ENCODE data around the gene NF2. TPM values are rescaled to one million over a fixed set of nuclear protein-coding genes. Genes with fewer than 3 reads are reported as not detected.

Gene NF2
- total and polyA plus RNA-seq, 10 of the 15 experiments (the other 5 are each of a cell fraction or from before 2014, with no cell fraction given) = 2.2 to 49.8 (median 22.5) TPM

- WGBS (ENCODE audit: insufficient coverage, insufficient replicate concordance, low lambda C conversion rate, missing lambda C conversion rate) = 57% methylated on average over 10 of the region's 10 CpGs
- Histone ChIP-seq H3K27ac (ENCODE audit: control insufficient read depth, insufficient read depth) (no peak overlapping the region), H3K36me3 (ENCODE audit: control insufficient read depth in 2 of 2, insufficient read depth in 2 of 2, low read length in 1 of 2) (no peaks in the 10 kb centered on the region), H3K4me2 (ENCODE audit: control insufficient read depth, insufficient read depth) (no peak overlapping the region), H2AFZ (ENCODE audit: control insufficient read depth, low read depth, low read length) (no peak overlapping the region), H3K4me3 (no peak overlapping the region), H4K20me1 (ENCODE audit: control insufficient read depth, insufficient read depth) (no peaks in the 10 kb centered on the region), H3K9ac (ENCODE audit: control insufficient read depth, insufficient read depth, low read length) (no peak overlapping the region), H3K4me1 (ENCODE audit: control insufficient read depth, insufficient read depth, low read length) (no peaks in the 10 kb centered on the region), H3K9me3 (replicated peaks; ENCODE audit: control insufficient read depth, insufficient read depth, low read length) (no peaks in the 10 kb centered on the region; the same call in 2 of the 3 replicates), H3K79me2 (ENCODE audit: control insufficient read depth, insufficient read depth, low read length) (no peaks in the 10 kb centered on the region), H3K27me3 (replicated peaks in 1 of 2; ENCODE audit: control insufficient read depth in 2 of 2, insufficient read depth in 2 of 2, low read length in 1 of 2) (no peaks in the 10 kb centered on the region)
- ATAC-seq (no peak), FAIRE-seq (no peak), DNase-seq (ENCODE audit: low read depth, low spot score) (no peak)
- TF ChIP-seq CHD2 (IDR thresholded peaks at IDR 0.05; ENCODE audit: borderline replicate concordance, low read depth, low read length) (no peak), BCLAF1 (IDR thresholded peaks at IDR 0.05) (no peak), TCF7 (IDR thresholded peaks at IDR 0.05; ENCODE audit: borderline replicate concordance) (no peak), EZH2 (IDR thresholded peaks at IDR 0.05; ENCODE audit: borderline replicate concordance, control insufficient read depth, low read depth, low read length) (no peak), ZBTB33 (IDR thresholded peaks at IDR 0.05) (no peak), POU2F2 (IDR thresholded peaks at IDR 0.05; ENCODE audit: borderline replicate concordance, low read depth, low read length) (no peak), ASH2L (IDR thresholded peaks at IDR 0.05; ENCODE audit: borderline replicate concordance, low read depth) (no peak), ZNF622 (IDR thresholded peaks at IDR 0.05) (no peak), NFIC (IDR thresholded peaks at IDR 0.05; ENCODE audit: low read depth, low read length) (no peak), MEF2B (IDR thresholded peaks at IDR 0.05; ENCODE audit: partially characterized antibody, poor library complexity, severe bottlenecking) (no peak), EED (IDR thresholded peaks at IDR 0.05; ENCODE audit: low read depth) (no peak), NFXL1 (IDR thresholded peaks at IDR 0.05; ENCODE audit: borderline replicate concordance) (no peak), IRF3 (IDR thresholded peaks at IDR 0.05) (no peak)
- TF ChIP-seq, protein P1, sequence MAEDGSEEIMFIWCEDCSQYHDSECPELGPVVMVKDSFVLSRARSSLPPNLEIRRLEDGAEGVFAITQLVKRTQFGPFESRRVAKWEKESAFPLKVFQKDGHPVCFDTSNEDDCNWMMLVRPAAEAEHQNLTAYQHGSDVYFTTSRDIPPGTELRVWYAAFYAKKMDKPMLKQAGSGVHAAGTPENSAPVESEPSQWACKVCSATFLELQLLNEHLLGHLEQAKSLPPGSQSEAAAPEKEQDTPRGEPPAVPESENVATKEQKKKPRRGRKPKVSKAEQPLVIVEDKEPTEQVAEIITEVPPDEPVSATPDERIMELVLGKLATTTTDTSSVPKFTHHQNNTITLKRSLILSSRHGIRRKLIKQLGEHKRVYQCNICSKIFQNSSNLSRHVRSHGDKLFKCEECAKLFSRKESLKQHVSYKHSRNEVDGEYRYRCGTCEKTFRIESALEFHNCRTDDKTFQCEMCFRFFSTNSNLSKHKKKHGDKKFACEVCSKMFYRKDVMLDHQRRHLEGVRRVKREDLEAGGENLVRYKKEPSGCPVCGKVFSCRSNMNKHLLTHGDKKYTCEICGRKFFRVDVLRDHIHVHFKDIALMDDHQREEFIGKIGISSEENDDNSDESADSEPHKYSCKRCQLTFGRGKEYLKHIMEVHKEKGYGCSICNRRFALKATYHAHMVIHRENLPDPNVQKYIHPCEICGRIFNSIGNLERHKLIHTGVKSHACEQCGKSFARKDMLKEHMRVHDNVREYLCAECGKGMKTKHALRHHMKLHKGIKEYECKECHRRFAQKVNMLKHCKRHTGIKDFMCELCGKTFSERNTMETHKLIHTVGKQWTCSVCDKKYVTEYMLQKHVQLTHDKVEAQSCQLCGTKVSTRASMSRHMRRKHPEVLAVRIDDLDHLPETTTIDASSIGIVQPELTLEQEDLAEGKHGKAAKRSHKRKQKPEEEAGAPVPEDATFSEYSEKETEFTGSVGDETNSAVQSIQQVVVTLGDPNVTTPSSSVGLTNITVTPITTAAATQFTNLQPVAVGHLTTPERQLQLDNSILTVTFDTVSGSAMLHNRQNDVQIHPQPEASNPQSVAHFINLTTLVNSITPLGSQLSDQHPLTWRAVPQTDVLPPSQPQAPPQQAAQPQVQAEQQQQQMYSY (CRISPR knock-in tag; IDR thresholded peaks at IDR 0.05) = no peak
- no TSS peak for BruUV-seq (replicated peaks)
- in situ Hi-C loops (cut with MboI) = no loop called here
- POLR2A ChIA-PET = interaction anchor here (0.8 kb wide), 1 partner anchor 185 kb away, joined by 3 read pairs; no protein-coding TSS in a partner anchor
- intact Hi-C loops (cut with micrococcal nuclease; ENCODE audit: unreplicated experiment) = no loop called here
- RAD21 ChIA-PET (ENCODE audit: unreplicated experiment) = no interaction called here
- CTCF ChIA-PET = interaction anchor here (0.8 to 1.3 kb wide), 5 partner anchors 9 to 392 kb away, joined by 3 to 4 read pairs (median 3); no protein-coding TSS in a partner anchor
- SMC1A ChIA-PET (ENCODE audit: uncharacterized antibody, unreplicated experiment) = interaction anchor here (1.3 kb wide), 1 partner anchor 14 kb away, joined by 3 read pairs; no protein-coding TSS in a partner anchor
Measured at GRCh38 chr22:29596408-29596807, 7.0 kb upstream of the NF2 start.

Measured in GM12878 (cell line).